HepG2 (cell line): ENCODE results near the gene HELZ. TPM values are rescaled to one million over a fixed set of nuclear protein-coding genes. Genes with fewer than 3 reads are reported as not detected.

Source experiments
- ATAC-seq: fragments of 200-7000 bp; cut with Tn5 transposase; 3 replicates; pipeline ENCODE4 v1.9.1; 2020; ENCODE audit warnings: mild to moderate bottlenecking, moderate library complexity
- BruUV-seq: library from RNA; stranded (reverse); fragments of 400-500 nt; replicated peaks from 2 replicates; lab custom pipeline; 2021; lab: Mats Ljungman, UMichigan
- CTCF ChIA-PET: fragments of 300-600 bp; formaldehyde crosslinking; extraction: SDS; loops from one replicate; lab custom pipeline; 2021; ENCODE audit warnings: low total read pairs, inconsistent platforms, low intra/inter-chr PET ratio; lab: Yijun Ruan, JAX
- POLR2A ChIA-PET: fragments of 350-600 bp; sonication (Branson Sonifier 250); formaldehyde crosslinking; loops from one replicate; lab custom pipeline; 2020; ENCODE audit warnings: antibody characterized with exemption, inconsistent platforms; lab: Yijun Ruan, JAX
- DNase-seq: peaks from one replicate; pipeline ENCODE4 v3.0.0-alpha.2; 2015; ENCODE audit warnings: low spot score
- FAIRE-seq: peaks from 3 replicates; lab custom pipeline; 2011; peaks lifted over from hg19 to GRCh38; lab: Jason Lieb, UNC
- H2AFZ ChIP-seq: one replicate; pipeline ENCODE4 v1.6.1; 2011; ENCODE audit warnings: low read length, inconsistent platforms
- H3K27ac ChIP-seq: fragments of 300-600 bp; 3 replicates; pipeline ENCODE4 v1.8.0; 2011; ENCODE audit warnings: mixed run types, mild to moderate bottlenecking, mixed read lengths, low read length, inconsistent platforms; ENCODE audit not compliant: insufficient read depth; ENCODE audit errors: extremely low read length
- H3K27me3 ChIP-seq, 2 experiments: fragments of 200-600 bp in 1 of 2; 2 replicates in 1 of 2; 3 replicates in 1 of 2; pipeline versions ENCODE4 v1.6.0 to v1.8.0; 2011; ENCODE audit warnings: low read length in 2 of 2, mild to moderate bottlenecking in 2 of 2, moderate library complexity in 2 of 2, inconsistent platforms in 1 of 2; ENCODE audit not compliant: insufficient read depth in 2 of 2, control insufficient read depth in 1 of 2
- H3K36me3 ChIP-seq, 2 experiments: fragments of 200-600 bp in 1 of 2; replicated peaks in 1 of 2; 2 replicates in 1 of 2; 3 replicates in 1 of 2; pipeline versions ENCODE4 v1.5.1 to v1.8.0; 2011; ENCODE audit warnings: low read length in 2 of 2, inconsistent platforms in 1 of 2; ENCODE audit not compliant: insufficient read depth in 2 of 2, control insufficient read depth in 1 of 2
- H3K4me1 ChIP-seq: 2 replicates; pipeline ENCODE4 v1.5.1; 2012; ENCODE audit warnings: low read length, inconsistent platforms; ENCODE audit not compliant: insufficient read depth
- H3K4me2 ChIP-seq: 2 replicates; pipeline ENCODE4 v1.6.0; 2011; ENCODE audit warnings: low read depth, low read length, inconsistent platforms
- H3K4me3 ChIP-seq, 3 experiments: fragments of 200-600 bp in 1 of 3; sonication (generic), shearing (Covaris generic) in 1 of 3; replicated peaks in 1 of 3; 2 replicates each; pipeline ENCODE4 v1.5.1; 2011 to 2016; ENCODE audit warnings: low read length in 3 of 3, inconsistent platforms in 2 of 3, low read depth in 2 of 3, mild to moderate bottlenecking in 2 of 3, control low read depth in 1 of 3, mixed read lengths in 1 of 3; ENCODE audit not compliant: insufficient read depth in 1 of 3
- H3K79me2 ChIP-seq: one replicate; pipeline ENCODE4 v1.6.1; 2011; ENCODE audit warnings: low read length, inconsistent platforms; ENCODE audit not compliant: insufficient read depth
- H3K9ac ChIP-seq: 2 replicates; pipeline ENCODE4 v1.6.0; 2011; ENCODE audit warnings: mild to moderate bottlenecking, low read depth, low read length, inconsistent platforms; ENCODE audit not compliant: insufficient read depth
- H3K9me3 ChIP-seq: 2 replicates; pipeline ENCODE4 v1.5.1; 2012; ENCODE audit warnings: mild to moderate bottlenecking, low read length
- H4K20me1 ChIP-seq: 2 replicates; pipeline ENCODE4 v1.6.0; 2011; ENCODE audit warnings: inconsistent platforms, mild to moderate bottlenecking, low read length, moderate library complexity; ENCODE audit not compliant: insufficient read depth
- CEBPZ ChIP-seq: IDR thresholded peaks from 2 replicates; pipeline ENCODE4 v1.6.1; 2012; ENCODE audit warnings: low read length, improper control_type of control experiment
- DBP ChIP-seq: sonication (generic); formaldehyde crosslinking; IDR thresholded peaks from 2 replicates; pipeline ENCODE4 v1.4.0; 2020; ENCODE audit warnings: missing genetic modification reagents; ENCODE audit errors: not compliant biosample characterization
- DR1 ChIP-seq: sonication (generic); formaldehyde crosslinking; IDR thresholded peaks from 2 replicates; pipeline ENCODE4 v1.8.0; 2021; ENCODE audit warnings: mild to moderate bottlenecking, missing genetic modification reagents, inconsistent platforms
- HDAC2 ChIP-seq: sonication (generic); formaldehyde crosslinking; IDR thresholded peaks from 2 replicates; pipeline ENCODE4 v1.4.0; 2020; ENCODE audit warnings: missing genetic modification reagents
- HNRNPUL1 ChIP-seq: fragments of 200-400 bp; formaldehyde crosslinking; IDR thresholded peaks from 2 replicates; pipeline ENCODE4 v1.6.1; 2017; ENCODE audit warnings: low read depth, mild to moderate bottlenecking, low read length, moderate library complexity
- KDM5A ChIP-seq: fragments of 200-600 bp; sonication (generic); IDR thresholded peaks from 2 replicates; pipeline ENCODE4 v1.7.0; 2018; ENCODE audit warnings: antibody characterized with exemption, mild to moderate bottlenecking, low read length, borderline replicate concordance
- NFATC3 ChIP-seq: sonication (generic); formaldehyde crosslinking; IDR thresholded peaks from 2 replicates; pipeline ENCODE4 v1.5.1; 2020; ENCODE audit warnings: mild to moderate bottlenecking, missing genetic modification reagents
- NR2F1 ChIP-seq, 2 experiments: fragments of 450-650 bp in 1 of 2; formaldehyde crosslinking in 1 of 2; IDR thresholded peaks; 2 replicates each; pipeline versions ENCODE4 v1.5.0 to v1.6.1; 2016 to 2020; ENCODE audit warnings: mild to moderate bottlenecking in 1 of 2, missing compliant biosample characterization in 1 of 2, missing genetic modification reagents in 1 of 2, moderate library complexity in 1 of 2
- POLR2AphosphoS2 ChIP-seq: IDR thresholded peaks from 2 replicates; pipeline ENCODE4 v1.6.1; 2011; ENCODE audit warnings: low read depth, low read length, improper control_type of control experiment
- PRMT3 ChIP-seq: sonication (generic); formaldehyde crosslinking; IDR thresholded peaks from 2 replicates; pipeline ENCODE4 v1.8.1; 2022; ENCODE audit warnings: low read depth, mild to moderate bottlenecking, moderate library complexity, missing genetic modification reagents, borderline replicate concordance
- REPIN1 ChIP-seq: sonication (generic); formaldehyde crosslinking; IDR thresholded peaks from 2 replicates; pipeline ENCODE4 v1.8.0; 2022; ENCODE audit warnings: missing genetic modification reagents, low read depth, mild to moderate bottlenecking, borderline replicate concordance
- SP1 ChIP-seq, 2 experiments: fragments of 450-650 bp in 1 of 2; sonication (generic) in 1 of 2; formaldehyde crosslinking in 1 of 2; IDR thresholded peaks; 2 replicates each; pipeline versions ENCODE4 v1.4.0 to v1.6.1; 2016 to 2020; ENCODE audit warnings: missing genetic modification reagents in 1 of 2
- ZIK1 ChIP-seq: sonication (generic); formaldehyde crosslinking; IDR thresholded peaks from 2 replicates; pipeline ENCODE4 v1.5.0; 2020; ENCODE audit warnings: mild to moderate bottlenecking, low read depth, missing genetic modification reagents, borderline replicate concordance
- ZNF101 ChIP-seq: sonication (generic); formaldehyde crosslinking; IDR thresholded peaks from 2 replicates; pipeline ENCODE4 v1.4.0; 2020; ENCODE audit warnings: mild to moderate bottlenecking, low read depth, missing genetic modification reagents, borderline replicate concordance
- ZNF274 ChIP-seq: sonication (generic); formaldehyde crosslinking; IDR thresholded peaks from 2 replicates; pipeline ENCODE4 v1.5.1; 2020; ENCODE audit warnings: mild to moderate bottlenecking, missing genetic modification reagents
- ZNF383 ChIP-seq: sonication (generic); formaldehyde crosslinking; IDR thresholded peaks from 2 replicates; pipeline ENCODE4 v1.4.0; 2020; ENCODE audit warnings: missing genetic modification reagents, mild to moderate bottlenecking, borderline replicate concordance
- ZNF546 ChIP-seq: sonication (generic); formaldehyde crosslinking; conservative IDR thresholded peaks from 2 replicates; pipeline ENCODE4 v1.8.1; 2023; ENCODE audit warnings: mild to moderate bottlenecking, missing genetic modification reagents
- ZNF577 ChIP-seq: sonication (generic); formaldehyde crosslinking; IDR thresholded peaks from 2 replicates; pipeline ENCODE4 v1.4.0; 2020; ENCODE audit warnings: mild to moderate bottlenecking, low read depth, missing genetic modification reagents, borderline replicate concordance
- ZNF746 ChIP-seq: sonication (generic); formaldehyde crosslinking; IDR thresholded peaks from 2 replicates; pipeline ENCODE4 v1.8.0; 2022; ENCODE audit warnings: mild to moderate bottlenecking, missing genetic modification reagents
- ZNF770 ChIP-seq: sonication (generic); formaldehyde crosslinking; IDR thresholded peaks from 2 replicates; pipeline ENCODE4 v1.5.0; 2020; ENCODE audit warnings: mild to moderate bottlenecking, missing genetic modification reagents
- WGBS: methylation state at CpG from one replicate; pipeline ENCODE4 v1.1.6; 2017; ENCODE audit warnings: low lambda C conversion rate; 5-methylcytosine and 5-hydroxymethylcytosine counted together
- in situ Hi-C: cut with HindIII; loops from 2 replicates; pipeline ENCODE4 v1.10.0; 2017; ENCODE audit warnings: low pct_unique_long_range_greater_than_20kb; ENCODE audit not compliant: extremely low pct_ligation_motif_present
- intact Hi-C: fragments of 100-400 bp; cut with micrococcal nuclease; formaldehyde crosslinking; loops from one replicate; pipeline ENCODE4 v1.10.0; 2022; ENCODE audit not compliant: unreplicated experiment
- polyA plus RNA-seq, 8 experiments: library from polyadenylated mRNA; depleted of rRNA in 3 of 8; stranded (reverse) in 7 of 8; unstranded in 1 of 8; fragments of >200 nt; fragmentation: Illumina TruSeq in 4 of 8; extraction: Trizol in 4 of 8; gene quantifications; 2 replicates each; pipeline versions ENCODE4 v1.2.1 to v1.2.3, GENCODE V29; 2011 to 2016; ENCODE audit warnings: low read depth in 4 of 8, missing spikeins in 1 of 8, mixed read lengths in 1 of 8; ENCODE audit not compliant: insufficient read depth in 1 of 8
- total RNA-seq, 5 experiments: library from RNA; depleted of rRNA; stranded (reverse); fragments of >200 nt; fragmentation: Illumina TruSeq; extraction: Trizol; gene quantifications; 2 replicates each; pipeline ENCODE4 v1.2.3, GENCODE V29; 2016; ENCODE audit warnings: low read depth in 1 of 5

HELZ gene
- total and polyA plus RNA-seq, 2 of the 13 experiments (the other 11 are each of a cell fraction or from before 2014, with no cell fraction given) = 35.3 to 52.4 TPM

GRCh38 chr17:67137026-67137370 lies 108.0 kb downstream of the HELZ start:
- H3K79me2 ChIP-seq = no peaks in the 10 kb centered on the region

More at GRCh38 chr17:67137026-67137370, 108.0 kb downstream of the HELZ start:
- ATAC-seq = no peak
- Histone ChIP-seq H3K9ac (no peak overlapping the region), H3K4me1 (peaks cover 1% of the 10 kb centered on the region; the same call in 1 of the 2 replicates), H4K20me1 (peaks cover 4% of the 10 kb centered on the region; the same call in 1 of the 2 replicates), H3K27me3 (no peaks in the 10 kb centered on the region), H3K4me2 (no peak overlapping the region), H2AFZ (no peak overlapping the region), H3K27ac (no peak overlapping the region), H3K4me3 (no peak overlapping the region), H3K9me3 (no peaks in the 10 kb centered on the region), H3K36me3 (peaks cover 24 to 57% of the 10 kb centered on the region in 2 experiments)
- TF ChIP-seq ZNF383 (CRISPR knock-in tag) (no peak), HNRNPUL1 (no peak), ZNF274 (CRISPR knock-in tag) (no peak), ZNF546 (no peak), DR1 (CRISPR knock-in tag) (no peak), POLR2AphosphoS2 (no peak), KDM5A (no peak), NR2F1 (CRISPR knock-in tag; IDR thresholded peaks at IDR 0.05) (no peak), SP1 (IDR thresholded peaks at IDR 0.05) (no peak), SP1 (CRISPR knock-in tag; IDR thresholded peaks at IDR 0.05) (no peak), ZNF770 (CRISPR knock-in tag) (no peak), HDAC2 (CRISPR knock-in tag) (no peak), CEBPZ (no peak), ZNF101 (no peak), ZIK1 (CRISPR knock-in tag) (no peak), ZNF746 (CRISPR knock-in tag) (no peak), ZNF577 (CRISPR knock-in tag) (no peak), REPIN1 (CRISPR knock-in tag) (no peak), NFATC3 (CRISPR knock-in tag) (no peak), DBP (no peak), PRMT3 (CRISPR knock-in tag) (no peak)
- FAIRE-seq = no peak
- ChIA-PET CTCF (no interaction called here), POLR2A (no interaction called here)
- in situ Hi-C loops = no loop called here
- DNase-seq = no peak
- WGBS = 98% methylated on average over 3 of the region's 3 CpGs
- no TSS peak for BruUV-seq
- intact Hi-C loops = no loop called here
